HG03039 (cell line): ENCODE measurements around the gene FSTL4.

Experiments
- ATAC-seq: cut with Tn5 transposase; IDR thresholded peaks from one replicate; pipeline ENCODE4 v1.9.1; 2021; ENCODE audit warnings: mild to moderate bottlenecking, moderate library complexity; ENCODE audit not compliant: unreplicated experiment

Gene FSTL4

GRCh38 chr5:133372293-133372937, 239.9 kb downstream of the FSTL4 start:
- no peak for ATAC-seq

GRCh38 chr5:133371371-133372155, 240.8 kb downstream of the FSTL4 start:
- no peak for ATAC-seq

GRCh38 chr5:133370904-133371303, 241.4 kb downstream of the FSTL4 start:
- no peak for ATAC-seq

- no peak for ATAC-seq
Measured at GRCh38 chr5:133370036-133370831, 242.1 kb downstream of the FSTL4 start.

DNA sequence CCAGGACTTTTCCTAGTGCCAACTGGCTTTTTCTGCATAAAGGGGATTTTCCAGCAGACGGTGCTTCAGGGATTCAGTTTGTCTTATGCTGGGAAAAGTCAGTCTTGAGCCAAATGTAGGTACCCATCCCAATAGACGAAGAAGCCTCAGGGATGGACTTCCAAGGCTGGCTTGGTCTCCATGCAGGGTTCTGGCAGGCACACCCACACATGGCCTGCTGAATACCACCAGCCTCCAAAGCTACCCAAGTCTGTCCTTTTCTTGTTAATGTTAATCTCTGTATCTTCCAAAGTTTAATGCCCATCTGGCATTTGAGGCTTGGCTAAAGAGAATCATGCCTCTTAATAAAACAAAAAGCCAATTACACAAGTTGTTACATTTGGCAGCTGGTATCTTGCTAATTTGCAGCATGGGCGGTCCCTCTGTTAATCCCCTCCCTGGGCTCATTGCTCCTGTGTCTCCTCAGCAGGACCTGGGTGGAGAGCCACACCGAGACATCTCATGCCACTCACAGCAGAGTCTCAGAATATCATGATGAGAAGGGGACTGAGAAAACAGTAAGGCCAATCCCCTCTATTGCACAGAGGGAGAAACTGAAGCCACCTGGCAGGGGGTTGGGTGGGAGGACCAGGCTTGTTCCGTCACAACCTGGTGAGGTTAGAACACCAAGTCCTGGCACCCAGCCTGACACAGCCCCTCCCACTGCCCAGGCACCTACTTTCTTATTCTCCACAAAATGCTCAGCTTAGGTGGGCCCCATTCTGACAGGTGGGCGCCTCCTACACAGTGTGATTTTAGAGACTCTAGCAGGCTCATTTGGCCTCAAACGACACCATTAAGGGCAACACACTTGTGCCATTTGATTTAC, 243.2 kb downstream of the FSTL4 start:
- ATAC-seq = no peak

DNA sequence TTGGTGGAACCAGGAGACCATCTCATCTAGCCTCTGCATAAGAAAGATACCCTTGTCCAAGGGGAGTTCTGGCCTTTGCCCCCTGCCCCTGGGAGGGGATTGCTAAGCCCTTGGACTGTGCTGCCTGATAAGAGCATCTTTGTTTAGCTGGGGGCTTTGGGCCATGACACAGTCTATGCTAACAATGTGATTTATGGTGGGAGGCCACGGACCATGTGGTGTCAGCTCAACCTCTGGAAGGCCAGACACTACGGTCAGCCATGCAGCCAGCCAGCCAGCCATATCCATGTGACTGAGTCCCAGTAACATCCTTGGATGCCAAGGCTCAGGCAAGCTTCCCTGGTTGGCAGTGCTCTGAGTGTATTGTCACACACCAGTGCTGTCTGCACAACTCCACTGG, 244.4 kb downstream of the FSTL4 start:
- no peak for ATAC-seq

DNA sequence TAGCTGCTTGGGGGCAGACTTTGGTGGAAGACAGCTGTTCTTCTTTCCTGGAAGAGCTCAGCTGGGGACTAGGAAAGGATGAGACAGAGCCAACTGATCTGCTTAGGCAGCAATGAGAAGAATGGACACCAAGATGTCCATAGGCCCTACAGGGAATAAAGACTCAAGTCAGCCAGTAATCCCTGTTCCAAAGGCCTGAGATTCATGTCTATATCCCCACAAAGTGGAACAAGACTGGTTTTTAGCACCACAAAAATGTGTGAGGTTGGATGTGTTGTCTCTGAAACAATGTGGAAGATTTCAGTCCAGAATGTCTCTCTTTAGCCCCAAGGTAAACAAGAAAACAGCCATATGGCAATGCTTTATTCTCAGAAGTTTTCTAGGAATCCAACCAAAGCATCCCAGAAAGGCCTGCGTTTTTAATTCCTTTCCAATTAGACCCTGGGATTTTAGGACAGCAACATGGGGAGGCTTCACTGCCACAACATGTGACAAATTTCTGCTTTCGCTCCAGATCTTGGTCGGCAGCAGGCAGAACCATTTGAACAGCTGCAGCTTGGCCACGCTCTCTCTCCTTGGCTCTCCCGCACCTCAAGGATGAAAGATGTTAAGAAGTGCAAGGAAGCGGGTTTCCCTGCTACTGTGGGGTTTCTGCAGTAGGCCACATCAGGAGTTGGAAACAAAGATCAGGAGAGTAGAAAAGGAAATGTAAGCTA, 245.1 kb downstream of the FSTL4 start:
- ATAC-seq = no peak

DNA sequence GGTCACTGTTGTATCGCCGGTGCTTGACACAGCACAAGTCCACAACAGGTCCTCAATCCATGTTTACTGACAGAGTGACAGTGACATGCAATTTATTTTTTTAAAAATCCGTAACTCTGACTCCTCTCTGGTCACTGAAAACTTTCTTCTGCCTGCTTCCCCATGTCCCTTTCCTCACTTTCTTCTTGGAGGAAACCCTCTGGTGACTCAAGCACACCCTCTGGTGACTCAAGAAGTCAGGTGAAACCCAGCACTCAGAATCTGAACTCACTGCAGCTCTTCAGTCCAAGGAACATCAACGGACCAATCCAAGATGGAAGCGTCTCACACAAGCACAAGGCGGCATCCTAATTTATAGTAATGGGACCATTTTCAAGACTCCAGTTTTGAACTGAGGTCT, 245.9 kb downstream of the FSTL4 start:
- ATAC-seq = no peak

GRCh38 chr5:133365738-133366137, 246.6 kb downstream of the FSTL4 start:
- no peak for ATAC-seq

GRCh38 chr5:133364936-133365707, 247.2 kb downstream of the FSTL4 start:
- no peak for ATAC-seq

- ATAC-seq = no peak
Measured at GRCh38 chr5:133363807-133364587, 248.3 kb downstream of the FSTL4 start.

DNA sequence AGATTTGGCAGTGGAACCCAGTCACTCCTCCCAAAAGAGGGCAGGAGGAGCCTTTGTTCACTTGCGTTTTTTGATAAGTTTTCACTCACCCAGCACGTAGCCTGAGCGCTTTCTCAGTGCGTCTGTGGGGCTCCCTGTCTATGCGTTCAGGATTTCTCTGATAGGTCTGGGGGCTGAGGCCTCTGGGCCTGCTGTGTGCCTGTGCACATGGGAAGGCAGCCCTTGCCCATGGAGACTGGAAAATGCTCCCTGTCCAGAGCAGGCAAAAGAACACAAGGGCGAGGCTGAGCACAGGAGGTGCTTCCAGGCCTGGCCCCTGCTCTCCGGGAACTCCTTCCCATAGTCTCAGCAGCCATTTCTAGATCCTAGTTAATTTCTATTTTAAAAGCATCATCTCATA, 249.9 kb downstream of the FSTL4 start:
- ATAC-seq = no peak

GRCh38 chr5:133361922-133362321, 250.4 kb downstream of the FSTL4 start:
- ATAC-seq = no peak

DNA sequence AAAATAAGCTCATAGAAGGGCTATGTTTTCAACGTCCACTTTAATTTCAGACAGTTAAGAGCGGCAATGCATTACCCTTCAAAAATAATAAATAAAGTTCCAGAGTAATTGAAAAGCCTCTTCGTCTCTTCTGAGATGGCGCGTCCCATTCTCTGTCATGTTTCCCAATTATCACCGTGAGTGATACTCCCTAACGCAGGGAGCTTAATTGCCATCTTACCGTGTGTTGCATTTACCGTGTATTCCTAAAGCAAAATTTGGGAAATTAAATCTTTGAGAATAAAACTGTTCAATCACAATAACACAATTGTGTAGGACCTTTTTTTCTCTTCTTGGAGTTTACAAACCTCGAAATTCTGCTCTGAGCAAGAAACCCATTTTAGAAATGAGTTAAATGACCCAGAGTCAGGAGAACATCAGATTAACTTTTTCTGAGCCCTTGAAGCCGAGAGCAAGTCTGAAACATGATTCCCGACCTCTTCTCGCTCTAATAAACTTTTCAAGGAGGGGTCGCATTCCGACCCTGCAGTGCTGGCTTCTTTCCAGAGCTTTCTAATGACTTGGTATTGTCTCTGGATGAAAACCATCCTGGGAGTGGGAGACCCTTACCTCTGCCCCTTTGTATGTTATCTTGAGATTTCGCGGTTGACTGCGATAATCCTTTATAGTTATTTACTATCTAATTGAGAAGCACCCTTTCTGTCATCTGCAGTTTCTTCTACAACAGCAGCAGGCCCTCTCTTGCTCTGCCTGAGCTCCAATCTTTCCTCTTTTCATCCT, 251.5 kb downstream of the FSTL4 start:
- ATAC-seq = no peak

DNA sequence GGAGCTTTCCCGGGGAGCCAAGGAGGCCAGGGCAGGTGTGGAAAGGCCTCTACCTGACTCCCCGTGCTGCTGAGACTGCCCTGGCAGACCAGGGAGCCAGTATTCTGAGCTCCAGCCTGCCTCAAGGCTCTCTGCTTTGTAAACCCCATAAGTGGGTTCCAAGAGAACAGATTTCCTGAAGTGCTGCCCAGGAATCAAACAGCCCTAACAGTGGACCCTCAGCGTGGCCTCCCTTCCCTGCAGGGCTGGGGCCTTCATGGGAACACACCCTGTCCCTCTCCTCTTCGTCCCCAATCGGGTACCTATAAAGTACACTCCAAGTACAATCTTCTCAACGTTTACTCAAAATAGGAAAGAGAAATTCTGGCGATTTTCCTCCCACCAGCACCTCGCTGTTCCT, 252.5 kb downstream of the FSTL4 start:
- no peak for ATAC-seq

DNA sequence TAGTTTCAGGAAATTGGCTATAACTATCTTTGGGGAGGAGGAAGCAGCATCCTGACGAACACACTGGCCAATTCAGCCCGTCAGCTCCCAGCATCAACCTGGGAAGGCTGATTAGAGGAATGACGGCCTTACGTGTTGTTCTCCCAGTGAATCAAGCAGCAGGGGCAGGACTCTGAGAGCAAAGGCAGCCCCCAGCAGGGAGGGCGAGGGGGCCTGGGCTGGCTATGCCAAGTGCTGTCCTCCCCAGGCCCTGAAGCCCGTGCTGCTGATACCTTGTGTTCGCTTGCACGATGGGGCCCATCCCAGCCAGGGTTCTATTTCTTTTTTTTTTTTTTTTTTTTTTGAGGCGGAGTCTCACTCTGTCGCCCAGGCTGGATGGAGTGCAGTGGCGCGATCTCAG, 254.1 kb downstream of the FSTL4 start:
- ATAC-seq = no peak

DNA sequence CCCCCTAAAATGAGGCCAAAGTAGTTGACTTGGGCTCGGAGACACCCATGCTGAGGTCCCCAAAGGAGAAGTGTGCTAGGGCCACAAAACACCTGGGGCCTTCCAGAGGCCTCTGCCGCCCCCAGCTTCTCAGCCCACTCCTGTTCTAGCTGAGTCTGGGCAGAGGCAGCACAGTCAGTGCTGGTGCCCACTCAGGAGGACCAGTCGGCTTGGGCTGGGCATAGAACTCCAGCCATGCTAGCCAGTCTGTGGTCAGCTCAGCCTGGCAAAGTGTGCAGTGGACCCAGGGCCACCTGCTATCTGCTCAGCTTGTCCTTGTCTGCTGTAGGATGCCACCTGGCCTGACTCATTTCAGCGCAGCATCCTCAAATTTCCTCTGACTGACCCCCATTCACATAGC, 254.6 kb downstream of the FSTL4 start:
- no peak for ATAC-seq

DNA sequence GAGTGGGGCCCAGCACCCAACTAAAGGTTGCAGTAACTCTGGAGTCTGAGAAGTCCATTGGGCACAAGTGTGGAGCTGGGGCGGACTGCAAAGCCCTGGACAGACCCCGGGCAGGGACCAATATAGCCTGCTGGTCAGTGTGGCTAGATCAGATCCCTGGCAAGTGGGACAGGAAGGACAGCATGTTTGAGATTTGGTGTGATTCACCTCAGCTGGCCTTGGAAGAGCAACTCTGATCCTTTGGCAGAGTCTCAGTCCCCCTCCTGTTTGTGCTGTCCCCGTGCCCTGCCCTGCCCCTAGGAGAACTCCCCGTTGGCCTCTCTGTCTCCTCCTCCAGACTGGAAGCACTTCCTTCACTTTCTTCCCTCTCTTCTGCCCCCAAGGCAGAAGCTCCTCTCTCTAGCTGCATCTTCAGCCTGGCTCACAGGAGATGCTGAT, 255.3 kb downstream of the FSTL4 start:
- ATAC-seq = no peak
